Activated T-helper 17 cell treated with anti-CD3 and anti-CD28 coated beads, Interleukin-2, amount 50 U/mL, for 72 hours (primary cell): ENCODE data around the gene UBA1. TPM values are rescaled to one million over a fixed set of nuclear protein-coding genes. Genes with fewer than 3 reads are reported as not detected.

Experiments used
- ATAC-seq: fragments of 150-1000 bp; cut with Tn5 transposase; replicated peaks from 2 replicates; pipeline ENCODE4 v1.10.0; 2021; ENCODE audit warnings: mild to moderate bottlenecking, moderate library complexity
- H3K27ac Mint-ChIP-seq: one replicate; pipeline ENCODE4 v1.8.0; 2022; ENCODE audit warnings: mixed read lengths
- H3K27me3 Mint-ChIP-seq: one replicate; pipeline ENCODE4 v1.8.0; 2022; ENCODE audit warnings: mixed read lengths
- H3K36me3 Mint-ChIP-seq: one replicate; pipeline ENCODE4 v1.8.0; 2022; ENCODE audit warnings: low read depth, mild to moderate bottlenecking, mixed read lengths
- H3K4me1 Mint-ChIP-seq: one replicate; pipeline ENCODE4 v1.8.0; 2022; ENCODE audit warnings: mixed read lengths
- H3K4me3 Mint-ChIP-seq: one replicate; pipeline ENCODE4 v1.8.0; 2022; ENCODE audit warnings: mild to moderate bottlenecking, mixed read lengths
- H3K9me3 Mint-ChIP-seq: one replicate; pipeline ENCODE4 v1.8.0; 2022; ENCODE audit warnings: mixed read lengths
- total RNA-seq, 2 donors: library from RNA; stranded (reverse); gene quantifications; one replicate each; pipeline ENCODE4 v1.2.3, GENCODE V29; 2022

The UBA1 gene
- total RNA-seq, 2 donors from 2014 or later: 227 to 255 TPM

DNA sequence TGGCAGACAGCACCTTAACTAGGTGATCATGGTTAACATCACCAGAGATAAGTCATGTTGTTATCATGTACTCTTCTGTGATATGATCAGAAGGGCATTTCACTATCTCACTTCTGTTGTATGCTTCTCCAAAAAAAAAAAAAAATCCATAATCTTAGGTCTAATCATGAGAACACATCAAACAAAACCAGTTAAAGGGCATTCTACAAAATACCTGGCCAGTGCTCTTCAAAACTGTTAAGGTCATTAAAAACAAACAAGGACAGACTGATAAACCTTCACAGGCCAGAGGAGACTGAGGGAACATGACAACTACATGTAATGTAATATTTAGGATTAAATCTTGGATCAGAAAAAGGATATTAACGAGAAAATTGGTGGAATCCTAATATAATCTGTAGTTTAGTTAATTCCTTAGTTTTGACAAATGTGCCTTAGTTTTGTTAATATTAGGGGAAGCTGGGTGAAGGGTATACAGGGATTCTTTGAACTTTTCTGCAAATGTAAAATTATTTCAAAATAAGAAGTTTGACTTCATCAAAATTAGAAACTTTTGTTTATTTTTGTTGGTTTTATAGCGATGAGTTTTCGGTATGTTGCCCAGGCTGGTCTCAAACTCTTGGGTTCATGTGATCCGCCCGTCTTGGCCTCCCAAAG, 30.6 kb upstream of the UBA1 start:
- no peak for ATAC-seq
- H3K4me1 Mint-ChIP-seq: no peaks in the 10 kb centered on the region
- peaks cover 55% of the 10 kb centered on the region for H3K36me3 Mint-ChIP-seq
- no peak overlapping the region for H3K27ac Mint-ChIP-seq
- no peaks in the 10 kb centered on the region for H3K27me3 Mint-ChIP-seq
- H3K9me3 Mint-ChIP-seq: no peaks in the 10 kb centered on the region
- no peak overlapping the region for H3K4me3 Mint-ChIP-seq

DNA sequence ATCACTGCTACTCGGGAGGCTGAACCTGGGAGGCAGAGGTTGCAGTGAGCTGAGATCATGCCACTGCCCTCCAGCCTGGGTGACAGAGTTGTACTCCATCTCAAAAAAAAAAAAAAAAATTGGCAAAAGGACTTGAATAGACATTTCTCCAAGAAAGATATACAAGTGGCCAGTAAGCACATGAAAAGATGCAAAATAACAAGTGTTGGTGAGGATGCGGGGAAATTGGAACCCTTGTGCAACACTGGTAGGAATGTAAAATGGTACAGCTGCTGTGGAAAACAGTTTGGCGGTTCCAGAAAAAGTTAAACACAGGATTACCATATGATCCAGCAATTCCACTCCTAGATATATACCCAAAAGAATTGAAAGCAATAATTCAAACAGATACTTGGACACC, 29.2 kb upstream of the UBA1 start:
- H3K4me1 Mint-ChIP-seq: peaks cover 4% of the 10 kb centered on the region
- no peak overlapping the region for H3K27ac Mint-ChIP-seq
- peaks cover 61% of the 10 kb centered on the region for H3K36me3 Mint-ChIP-seq
- no peak for ATAC-seq
- H3K27me3 Mint-ChIP-seq: no peaks in the 10 kb centered on the region
- no peak overlapping the region for H3K4me3 Mint-ChIP-seq
- H3K9me3 Mint-ChIP-seq: no peaks in the 10 kb centered on the region

DNA sequence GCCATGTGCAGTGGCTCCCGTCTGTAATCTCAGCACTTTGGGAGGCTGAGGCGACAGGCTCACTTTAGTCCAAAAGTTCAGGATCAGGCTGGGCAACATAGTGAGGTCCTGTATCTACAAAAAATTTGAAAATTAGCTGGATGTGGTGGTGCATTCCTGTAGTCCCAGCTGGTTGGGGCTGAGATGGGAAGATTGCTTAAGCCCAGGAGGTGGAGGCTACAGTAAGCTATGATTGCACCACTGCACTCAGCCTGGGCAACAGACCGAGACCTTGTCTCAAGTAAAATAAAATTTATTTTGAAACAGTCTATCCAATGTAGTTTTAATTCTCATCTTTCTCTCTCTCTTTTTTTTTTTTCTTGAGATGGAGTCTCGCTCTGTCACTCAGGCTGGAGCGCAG, 27.5 kb upstream of the UBA1 start:
- Mint-ChIP-seq H3K36me3 (peaks cover 59% of the 10 kb centered on the region), H3K27ac (no peak overlapping the region), H3K9me3 (no peaks in the 10 kb centered on the region), H3K4me3 (no peak overlapping the region), H3K4me1 (peaks cover 4% of the 10 kb centered on the region), H3K27me3 (no peaks in the 10 kb centered on the region)
- no peak for ATAC-seq

DNA sequence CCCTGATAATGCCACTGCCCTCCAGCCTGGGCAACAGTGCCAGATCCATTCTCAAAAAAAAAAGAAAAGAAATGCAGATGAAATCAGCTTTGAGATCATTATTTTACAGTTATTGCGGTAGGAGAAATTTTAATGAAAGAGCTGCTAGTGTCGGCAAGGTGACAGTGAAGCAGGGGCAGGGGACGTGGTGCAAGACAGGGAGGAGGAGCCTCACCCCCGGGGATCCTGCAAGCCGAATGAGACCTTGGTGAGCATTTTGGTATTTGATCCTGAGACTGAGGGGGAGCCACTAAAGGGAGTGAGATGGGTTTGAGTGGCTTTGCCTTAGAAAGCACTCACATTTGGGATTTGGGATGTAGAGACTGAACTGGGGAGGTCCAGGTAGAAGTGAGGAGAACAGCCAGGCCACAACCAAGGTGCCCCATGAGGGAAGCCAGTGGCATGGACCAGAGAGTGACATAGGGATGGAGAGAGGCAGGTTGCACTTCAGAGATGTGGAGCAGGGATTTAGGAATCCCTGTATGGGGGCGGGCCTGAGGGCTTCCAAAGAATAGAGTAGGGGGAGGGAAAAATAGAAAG, 25.0 kb upstream of the UBA1 start:
- no peak overlapping the region for H3K4me3 Mint-ChIP-seq

DNA sequence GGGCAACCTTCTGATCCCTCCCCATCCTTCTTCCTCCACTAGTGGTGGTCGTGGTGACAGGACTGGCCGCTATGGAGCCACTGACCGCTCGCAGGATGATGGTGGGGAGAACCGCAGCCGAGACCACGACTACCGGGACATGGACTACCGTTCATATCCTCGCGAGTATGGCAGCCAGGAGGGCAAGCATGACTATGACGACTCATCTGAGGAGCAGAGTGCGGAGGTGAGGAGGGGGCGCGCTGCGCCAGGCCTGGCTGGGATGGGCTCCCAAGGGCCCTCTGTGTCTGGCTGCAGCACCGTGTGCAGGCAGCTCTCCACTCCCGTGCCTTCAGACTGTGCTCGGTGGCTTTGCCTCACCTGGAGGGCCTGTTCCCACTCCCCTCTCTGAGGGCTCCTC, 24.4 kb upstream of the UBA1 start:
- Mint-ChIP-seq H3K27me3 (no peaks in the 10 kb centered on the region), H3K4me1 (peaks cover 4% of the 10 kb centered on the region), H3K9me3 (no peaks in the 10 kb centered on the region), H3K27ac (no peak overlapping the region), H3K36me3 (peaks cover 68% of the 10 kb centered on the region), H3K4me3 (no peak overlapping the region)
- no peak for ATAC-seq

More for the DNA sequence above, 25.0 kb upstream of the UBA1 start:
- Mint-ChIP-seq H3K27ac (peak overlapping the region; percentile 56), H3K9me3 (no peaks in the 10 kb centered on the region), H3K4me1 (peaks cover 4% of the 10 kb centered on the region), H3K36me3 (peaks cover 67% of the 10 kb centered on the region), H3K27me3 (no peaks in the 10 kb centered on the region)
- ATAC-seq: no peak

DNA sequence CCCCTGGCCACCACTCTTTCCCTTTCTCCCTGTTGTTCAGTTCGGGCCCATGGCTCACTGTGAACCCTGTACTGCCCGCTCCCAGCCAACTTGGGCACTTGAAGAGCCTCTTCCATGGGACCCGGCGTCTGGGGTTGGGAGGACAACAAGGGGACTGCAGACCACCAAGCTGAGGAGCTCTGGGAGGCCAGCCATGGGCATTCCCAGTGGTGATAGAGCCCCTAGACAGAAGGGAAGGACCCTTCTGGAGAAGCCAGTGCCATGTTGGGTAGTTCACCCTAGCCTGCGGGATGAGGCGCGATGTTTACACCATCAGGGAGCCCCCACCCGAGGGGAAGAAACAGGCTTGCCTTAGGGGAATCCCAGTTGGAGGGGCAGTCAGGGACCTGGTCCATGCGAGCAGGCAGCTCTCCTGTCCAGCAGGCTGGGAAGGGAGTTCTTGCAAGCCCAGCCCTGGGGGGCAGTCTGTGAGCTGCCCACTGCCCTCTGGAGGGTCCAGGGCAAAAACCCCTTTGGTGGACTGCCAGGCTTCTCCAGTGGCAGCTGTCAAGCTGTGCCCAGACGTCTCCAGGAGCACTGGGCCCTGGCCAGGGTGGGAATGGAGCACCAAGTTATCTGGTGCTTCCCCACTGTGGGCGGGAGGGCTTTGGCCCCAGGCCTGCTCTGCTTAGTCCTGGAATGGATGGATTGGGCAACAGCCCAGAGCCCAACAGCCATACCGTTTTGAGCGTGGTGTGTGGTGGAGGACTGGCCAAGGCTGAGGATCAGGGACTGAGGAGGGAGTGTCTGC, 23.7 kb upstream of the UBA1 start:
- Mint-ChIP-seq H3K27ac (no peak overlapping the region), H3K27me3 (no peaks in the 10 kb centered on the region), H3K36me3 (peaks cover 68% of the 10 kb centered on the region), H3K4me3 (no peak overlapping the region), H3K4me1 (peaks cover 4% of the 10 kb centered on the region), H3K9me3 (no peaks in the 10 kb centered on the region)
- ATAC-seq: no peak

DNA sequence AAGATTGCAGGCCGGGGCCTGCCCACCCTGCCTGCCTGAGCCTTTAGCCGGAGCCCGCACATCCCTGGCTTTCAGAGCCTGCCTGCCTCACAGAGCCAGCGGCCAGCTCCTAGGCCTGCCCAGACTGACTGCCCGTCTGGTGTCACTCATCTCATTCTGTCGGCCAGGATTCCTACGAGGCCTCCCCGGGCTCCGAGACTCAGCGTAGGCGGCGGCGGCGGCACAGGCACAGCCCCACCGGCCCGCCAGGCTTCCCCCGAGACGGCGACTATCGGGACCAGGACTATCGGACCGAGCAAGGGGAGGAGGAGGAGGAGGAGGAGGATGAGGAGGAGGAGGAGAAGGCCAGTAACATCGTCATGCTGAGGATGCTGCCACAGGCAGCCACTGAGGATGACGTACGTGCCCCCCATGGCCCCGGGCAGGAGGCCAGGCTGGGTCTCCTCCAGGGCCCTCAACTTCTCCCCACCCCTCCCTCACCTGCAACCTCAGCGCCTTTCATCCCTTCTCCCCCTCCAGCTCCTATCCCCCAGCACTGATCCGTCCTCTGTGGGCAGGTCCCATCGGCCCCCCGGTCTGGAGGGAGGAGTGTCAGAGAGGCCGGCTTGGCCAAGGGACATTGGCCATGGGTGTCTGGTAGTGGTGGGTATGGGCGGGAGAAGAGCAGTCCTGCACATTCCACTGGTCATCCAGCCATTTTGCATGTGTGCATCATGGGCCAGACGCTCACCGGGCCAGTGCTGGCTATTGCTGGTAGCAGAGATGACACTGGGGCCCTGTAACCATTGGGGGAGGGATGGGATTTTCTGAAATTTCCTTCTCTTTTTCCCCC, 22.6 kb upstream of the UBA1 start:
- no peak overlapping the region for H3K4me3 Mint-ChIP-seq
- peaks cover 4% of the 10 kb centered on the region for H3K4me1 Mint-ChIP-seq
- H3K27me3 Mint-ChIP-seq: no peaks in the 10 kb centered on the region
- H3K9me3 Mint-ChIP-seq: no peaks in the 10 kb centered on the region
- H3K27ac Mint-ChIP-seq: no peak overlapping the region
- peaks cover 75% of the 10 kb centered on the region for H3K36me3 Mint-ChIP-seq
- no peak for ATAC-seq

DNA sequence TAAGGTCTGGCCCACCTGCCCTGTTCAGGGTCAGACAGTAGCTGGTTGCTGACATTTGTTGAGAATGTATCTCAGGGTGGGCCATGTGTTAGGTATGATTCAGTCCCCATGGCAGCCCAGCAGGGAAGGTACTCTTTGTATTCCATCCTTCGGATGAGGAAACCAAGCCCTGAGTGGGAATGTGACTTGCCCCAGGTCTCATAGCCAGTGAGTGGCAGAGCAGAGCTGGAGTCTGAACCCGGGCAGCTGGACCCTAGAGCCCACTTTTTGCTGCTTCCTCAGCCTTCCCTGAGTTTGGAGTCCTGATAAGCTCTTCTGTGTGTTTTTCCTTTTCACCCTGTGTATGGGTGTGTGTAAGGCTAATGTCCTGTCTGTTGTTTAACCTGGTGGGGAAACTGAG, 21.6 kb upstream of the UBA1 start:
- peaks cover 84% of the 10 kb centered on the region for H3K36me3 Mint-ChIP-seq
- no peak overlapping the region for H3K27ac Mint-ChIP-seq
- no peak for ATAC-seq
- H3K4me3 Mint-ChIP-seq: no peak overlapping the region
- no peaks in the 10 kb centered on the region for H3K9me3 Mint-ChIP-seq
- H3K27me3 Mint-ChIP-seq: no peaks in the 10 kb centered on the region
- peaks cover 10% of the 10 kb centered on the region for H3K4me1 Mint-ChIP-seq

DNA sequence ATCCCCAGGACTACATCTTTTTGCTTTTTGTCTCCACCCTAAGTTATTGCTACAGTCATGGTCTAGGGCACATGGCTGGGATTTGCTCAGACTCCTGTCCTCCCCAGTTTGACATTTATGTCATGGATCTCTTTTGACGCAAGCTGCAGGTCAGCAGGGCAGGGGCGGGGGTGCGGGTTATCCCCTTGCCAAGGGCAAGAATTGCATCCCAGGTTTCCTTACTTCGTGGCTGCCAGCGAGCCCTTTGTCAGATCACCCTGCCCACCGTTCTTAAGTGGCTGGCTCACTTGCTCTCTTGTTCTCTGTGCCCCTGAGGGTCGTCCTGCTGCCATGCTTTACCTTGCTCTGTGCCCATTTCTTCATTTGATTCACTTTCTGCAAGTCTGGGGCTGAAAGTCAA, 21.1 kb upstream of the UBA1 start:
- no peaks in the 10 kb centered on the region for H3K9me3 Mint-ChIP-seq
- no peak for ATAC-seq
- no peaks in the 10 kb centered on the region for H3K27me3 Mint-ChIP-seq

DNA sequence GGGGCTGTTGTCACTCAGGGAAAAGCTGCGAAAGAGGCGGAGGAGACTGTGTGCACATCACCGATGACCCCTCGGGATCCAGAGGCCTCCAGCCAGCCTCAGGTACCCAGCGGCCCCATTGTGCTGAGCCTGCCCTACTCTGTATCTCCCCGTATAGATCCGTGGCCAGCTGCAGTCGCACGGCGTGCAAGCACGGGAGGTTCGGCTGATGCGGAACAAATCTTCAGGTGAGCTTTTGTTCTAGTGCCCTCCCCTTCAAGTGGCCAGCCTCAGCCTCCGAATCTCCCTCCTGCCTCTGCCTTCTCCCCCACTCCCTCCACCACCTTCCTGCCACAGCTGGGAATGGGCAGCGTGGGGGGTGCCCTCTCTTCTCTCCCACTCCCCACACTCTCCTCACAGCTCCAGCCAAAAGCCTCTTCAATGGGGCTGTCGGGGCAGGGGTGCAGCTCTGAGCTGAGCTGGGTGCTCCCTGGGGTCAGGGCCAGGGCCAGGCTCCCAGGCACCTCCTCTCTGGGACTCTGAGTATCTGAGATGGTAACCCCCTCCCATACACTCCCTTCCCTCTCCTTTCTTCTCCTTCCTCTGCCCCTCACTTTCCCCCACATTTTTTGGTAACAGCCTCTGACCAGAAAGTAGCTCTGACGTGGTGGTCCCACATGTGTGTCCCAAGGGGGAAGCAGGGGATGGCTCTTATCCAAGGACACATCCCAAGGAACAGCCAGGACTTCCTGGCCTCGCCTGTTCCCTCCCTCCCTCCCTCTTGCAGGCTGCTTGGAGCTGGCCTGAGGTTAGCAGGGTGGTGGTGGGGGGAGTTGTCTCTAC, 20.4 kb upstream of the UBA1 start:
- H3K27me3 Mint-ChIP-seq: no peaks in the 10 kb centered on the region
- ATAC-seq: no peak
- H3K36me3 Mint-ChIP-seq: peaks cover 90% of the 10 kb centered on the region
- H3K4me3 Mint-ChIP-seq: no peak overlapping the region
- H3K27ac Mint-ChIP-seq: no peak overlapping the region
- no peaks in the 10 kb centered on the region for H3K9me3 Mint-ChIP-seq
- peaks cover 10% of the 10 kb centered on the region for H3K4me1 Mint-ChIP-seq

More for the DNA sequence above, 21.1 kb upstream of the UBA1 start:
- Mint-ChIP-seq H3K4me1 (peaks cover 10% of the 10 kb centered on the region), H3K4me3 (no peak overlapping the region), H3K27ac (no peak overlapping the region), H3K36me3 (peaks cover 90% of the 10 kb centered on the region)

DNA sequence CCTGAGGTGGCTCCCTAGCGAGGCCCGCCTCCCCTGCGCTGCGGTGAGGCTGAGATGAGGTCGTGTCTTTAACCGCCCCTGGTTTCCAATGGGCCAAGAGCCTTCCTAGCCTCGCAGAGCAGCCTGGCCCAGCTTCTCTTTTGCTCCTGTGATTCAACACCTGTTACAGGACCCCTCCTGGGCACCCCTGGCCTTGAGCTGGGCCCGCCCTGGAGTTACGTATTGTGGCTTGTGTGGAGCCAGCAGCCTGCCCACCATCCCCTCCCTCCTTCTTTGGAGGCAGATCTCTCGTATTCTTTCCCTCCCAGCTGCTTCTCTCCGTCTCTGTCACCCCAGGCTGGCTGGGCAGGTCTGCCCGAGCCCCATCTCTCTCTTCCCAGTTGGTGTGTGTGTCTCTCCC, 19.3 kb upstream of the UBA1 start:
- Mint-ChIP-seq H3K27me3 (no peaks in the 10 kb centered on the region), H3K27ac (no peak overlapping the region), H3K9me3 (no peaks in the 10 kb centered on the region), H3K4me1 (peaks cover 7% of the 10 kb centered on the region), H3K36me3 (peaks cover 90% of the 10 kb centered on the region), H3K4me3 (no peak overlapping the region)
- no peak for ATAC-seq

DNA sequence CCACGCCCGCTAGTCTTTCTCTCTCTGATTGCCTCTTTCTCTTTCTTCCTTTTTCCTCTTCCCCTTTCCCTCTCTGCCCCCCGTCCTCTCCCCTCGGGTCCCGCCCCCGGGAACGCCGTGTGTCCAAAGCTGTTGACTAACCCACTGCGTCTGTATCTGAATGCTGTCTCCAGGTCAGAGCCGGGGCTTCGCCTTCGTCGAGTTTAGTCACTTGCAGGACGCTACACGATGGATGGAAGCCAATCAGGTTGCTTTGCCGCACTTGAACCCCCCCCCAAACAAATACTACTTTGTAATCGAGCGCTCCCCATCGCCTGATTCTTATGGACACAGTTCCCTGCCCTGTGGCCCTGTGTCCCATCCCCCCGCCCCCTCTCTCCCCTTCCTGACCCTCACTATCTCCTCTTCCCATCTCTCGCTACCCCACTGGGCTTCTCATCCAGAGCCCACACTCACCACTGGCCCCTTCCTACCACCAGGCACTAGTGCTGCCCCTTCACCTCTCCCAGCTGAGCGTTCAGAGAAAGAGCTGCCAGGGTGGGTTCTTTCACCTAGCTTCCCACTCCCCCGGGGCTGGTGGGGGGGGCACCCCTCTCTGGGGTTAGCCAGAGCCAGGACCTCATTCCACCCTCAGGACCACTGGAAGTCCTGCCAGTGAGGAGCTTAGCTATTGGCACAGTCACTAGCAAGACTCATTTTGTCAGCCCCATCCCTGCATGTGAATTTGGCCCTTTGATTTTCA, 18.6 kb upstream of the UBA1 start:
- no peak overlapping the region for H3K4me3 Mint-ChIP-seq
- no peak overlapping the region for H3K27ac Mint-ChIP-seq
- peaks cover 7% of the 10 kb centered on the region for H3K4me1 Mint-ChIP-seq
- no peaks in the 10 kb centered on the region for H3K27me3 Mint-ChIP-seq
- peaks cover 88% of the 10 kb centered on the region for H3K36me3 Mint-ChIP-seq
- ATAC-seq: no peak
- no peaks in the 10 kb centered on the region for H3K9me3 Mint-ChIP-seq

DNA sequence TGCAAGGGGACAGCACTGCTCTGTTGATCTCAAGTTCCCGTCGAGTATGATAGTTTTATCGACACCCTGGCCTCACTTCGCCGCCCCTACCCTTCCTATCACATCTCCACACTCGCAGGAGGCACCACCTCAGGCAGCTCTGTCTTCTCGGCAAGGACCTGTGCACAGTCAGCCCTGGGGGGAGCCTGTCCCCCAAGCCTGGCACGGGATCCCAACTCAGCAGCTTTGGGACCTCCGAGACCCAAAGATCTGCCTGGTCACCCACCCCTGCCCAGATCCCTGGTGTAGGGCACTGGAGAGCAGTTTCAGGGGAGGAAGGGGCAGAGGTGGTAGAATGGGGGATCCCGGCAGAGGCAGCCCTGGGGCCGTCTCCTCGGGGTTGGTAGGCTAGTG, 18.0 kb upstream of the UBA1 start:
- peaks cover 7% of the 10 kb centered on the region for H3K4me1 Mint-ChIP-seq
- no peak for ATAC-seq
- H3K27ac Mint-ChIP-seq: no peak overlapping the region
- H3K4me3 Mint-ChIP-seq: no peak overlapping the region
- H3K36me3 Mint-ChIP-seq: peaks cover 86% of the 10 kb centered on the region
- H3K9me3 Mint-ChIP-seq: no peaks in the 10 kb centered on the region
- no peaks in the 10 kb centered on the region for H3K27me3 Mint-ChIP-seq
